ENCODE measurements around the gene TAF15. TPM values are rescaled to one million over a fixed set of nuclear protein-coding genes. Genes with fewer than 3 reads are reported as not detected.

Gene TAF15
- total RNA-seq, 2 experiments from 2014 or later, result 114 to 119 TPM

DNA sequence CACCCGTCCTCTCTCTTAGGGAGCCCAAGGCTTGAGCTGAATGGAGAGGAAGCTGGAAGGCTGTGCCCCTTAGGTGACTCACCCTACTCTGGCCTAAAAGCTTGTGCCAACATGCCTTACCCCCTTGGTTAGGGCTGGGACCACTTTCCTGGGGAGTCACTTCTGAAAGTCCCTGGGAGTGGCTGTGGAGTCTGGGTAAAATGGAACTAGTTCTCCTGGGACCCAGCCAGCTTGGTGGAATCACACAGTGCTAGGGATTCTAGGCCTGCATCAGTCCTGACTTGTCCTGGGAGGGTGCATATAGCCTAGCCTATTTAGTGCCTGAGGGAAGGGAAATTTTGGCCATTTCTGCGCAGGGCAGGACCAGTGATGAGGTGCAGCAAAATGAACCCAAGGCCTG lies 24.4 kb upstream of the TAF15 start:
- Histone ChIP-seq H3K27me3 (ENCODE audit: control insufficient read depth in 1 of 2, insufficient read depth in 2 of 2, low read length in 2 of 2) (no peaks in the 10 kb centered on the region), H3K36me3 (ENCODE audit: insufficient read depth, low read length) (no peaks in the 10 kb centered on the region), H3K4me1 (ENCODE audit: insufficient read depth, low read length) (peaks cover 4% of the 10 kb centered on the region), H3K9me3 (ENCODE audit: control insufficient read depth in 1 of 2, insufficient read depth in 1 of 2, low read length in 2 of 2) (no peaks in the 10 kb centered on the region), H3K27ac (ENCODE audit: low read depth in 1 of 2, low read length in 2 of 2) (no peak overlapping the region), H3K4me3 (ENCODE audit: low read length) (no peak overlapping the region)
- Mint-ChIP-seq H3K27me3 (no peaks in the 10 kb centered on the region), H3K4me3 (no peak overlapping the region), H3K4me1 (ENCODE audit: low read depth) (peaks cover 19% of the 10 kb centered on the region), H3K36me3 (ENCODE audit: low read depth) (no peaks in the 10 kb centered on the region), H3K9me3 (no peaks in the 10 kb centered on the region), H3K27ac (no peak overlapping the region)
- intact Hi-C loops (cut with DNase I, micrococcal nuclease), result no loop called here
- no peak for TF ChIP-seq CTCF (IDR thresholded peaks at IDR 0.05)
- DNase-seq (no peak), ATAC-seq (ENCODE audit: poor library complexity) (no peak)
- ChIA-PET POLR2A (no interaction called here), CTCF (interaction anchor here (3.3 kb wide), 1 partner anchor 21 kb away, joined by 12 read pairs; no protein-coding TSS in a partner anchor)

- no peak overlapping the region for H3K4me3 ChIP-seq (ENCODE audit: low read length)
- no peak overlapping the region for H3K27ac ChIP-seq (ENCODE audit: low read depth in 1 of 2, low read length in 2 of 2)
- DNase-seq (no peak), ATAC-seq (ENCODE audit: poor library complexity) (no peak)
- no peak overlapping the region for H3K4me3 Mint-ChIP-seq
- H3K4me1 Mint-ChIP-seq (ENCODE audit: low read depth), result peaks cover 23% of the 10 kb centered on the region
- intact Hi-C loops (cut with DNase I, micrococcal nuclease), result no loop called here
- TF ChIP-seq CTCF (IDR thresholded peaks at IDR 0.05), result no peak
- H3K9me3 Mint-ChIP-seq, result no peaks in the 10 kb centered on the region
- POLR2A ChIA-PET, result interaction anchor here (1.1 kb wide), 1 partner anchor 15 kb away, joined by 3 read pairs; no protein-coding TSS in a partner anchor
- H3K36me3 Mint-ChIP-seq (ENCODE audit: low read depth), result no peaks in the 10 kb centered on the region
- no peaks in the 10 kb centered on the region for H3K36me3 ChIP-seq (ENCODE audit: insufficient read depth, low read length)
- peaks cover 4% of the 10 kb centered on the region for H3K4me1 ChIP-seq (ENCODE audit: insufficient read depth, low read length)
- CTCF ChIA-PET, result interaction anchor here (3.3 kb wide), 1 partner anchor 23 kb away, joined by 12 read pairs; no protein-coding TSS in a partner anchor
- no peak overlapping the region for H3K27ac Mint-ChIP-seq
- H3K9me3 ChIP-seq (ENCODE audit: control insufficient read depth in 1 of 2, insufficient read depth in 1 of 2, low read length in 2 of 2), result no peaks in the 10 kb centered on the region
- no peaks in the 10 kb centered on the region for H3K27me3 ChIP-seq (ENCODE audit: control insufficient read depth in 1 of 2, insufficient read depth in 2 of 2, low read length in 2 of 2)
- H3K27me3 Mint-ChIP-seq, result peaks cover under 1% of the 10 kb centered on the region
These were observed 22.3 kb upstream of the TAF15 start for GRCh38 chr17:35786941-35787432.

DNA sequence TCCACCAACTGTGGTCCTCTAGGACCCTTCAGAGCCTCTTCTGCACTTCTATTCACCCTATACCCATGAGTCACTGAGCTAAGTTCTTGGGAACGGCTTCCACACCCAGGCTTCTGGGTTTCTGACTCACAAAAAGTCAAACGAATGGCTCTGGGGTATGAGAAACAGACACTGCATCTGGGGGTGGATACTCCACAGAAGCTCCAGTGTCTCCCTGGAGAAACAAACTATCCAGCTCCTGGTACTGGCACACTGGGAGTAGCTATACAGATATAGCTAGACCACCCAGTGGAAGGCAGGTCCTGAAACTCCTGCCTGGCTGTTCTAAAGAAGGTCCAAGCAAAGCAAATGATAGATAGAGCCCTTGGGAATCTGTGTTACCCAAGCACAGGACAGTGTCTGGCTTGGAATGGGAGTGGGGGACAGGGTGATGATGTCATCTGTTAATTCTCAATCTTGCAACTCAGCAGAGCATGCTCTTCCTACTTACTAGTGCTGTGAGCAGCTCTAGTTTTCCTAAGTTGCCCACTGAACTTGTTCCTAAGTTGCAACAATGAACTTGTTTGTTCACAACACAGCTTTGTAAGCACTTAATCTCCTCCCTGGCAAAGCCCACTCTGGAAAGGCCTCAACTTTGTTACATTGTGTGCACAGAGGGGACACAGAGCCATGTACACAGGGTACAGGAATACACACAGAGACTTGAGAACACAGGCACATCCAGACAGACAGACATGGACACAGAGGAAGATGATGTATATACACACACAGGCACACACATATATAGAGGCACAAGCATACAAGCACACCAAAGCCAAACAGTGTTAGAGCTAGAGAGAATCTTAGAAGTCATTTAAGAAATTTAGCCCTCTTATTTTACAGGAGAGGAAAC lies 20.6 kb upstream of the TAF15 start:
- DNase-seq (no peak), ATAC-seq (ENCODE audit: poor library complexity) (no peak)
- ChIA-PET POLR2A (interaction anchor here (0.5 to 1.5 kb wide), 4 partner anchors 13 to 575 kb away, joined by 3 to 5 read pairs (median 4); partner anchors contain the start of gene TAF15), CTCF (interaction anchor here (1.6 kb wide), 1 partner anchor 24 kb away, joined by 11 read pairs; no protein-coding TSS in a partner anchor)
- no peak for TF ChIP-seq CTCF (IDR thresholded peaks at IDR 0.05)
- Histone ChIP-seq H3K27ac (ENCODE audit: low read depth in 1 of 2, low read length in 2 of 2) (no peak overlapping the region), H3K27me3 (ENCODE audit: control insufficient read depth in 1 of 2, insufficient read depth in 2 of 2, low read length in 2 of 2) (peaks cover 0 to 9% of the 10 kb centered on the region in 2 experiments), H3K36me3 (ENCODE audit: insufficient read depth, low read length) (no peaks in the 10 kb centered on the region), H3K4me3 (ENCODE audit: low read length) (no peak overlapping the region), H3K9me3 (ENCODE audit: control insufficient read depth in 1 of 2, insufficient read depth in 1 of 2, low read length in 2 of 2) (no peaks in the 10 kb centered on the region), H3K4me1 (ENCODE audit: insufficient read depth, low read length) (peaks cover 4% of the 10 kb centered on the region)
- H3K4me1 Mint-ChIP-seq (ENCODE audit: low read depth), result peaks cover 41% of the 10 kb centered on the region
- H3K36me3 Mint-ChIP-seq (ENCODE audit: low read depth), result no peaks in the 10 kb centered on the region
- intact Hi-C loops (cut with DNase I, micrococcal nuclease), result no loop called here
- H3K27me3 Mint-ChIP-seq, result peaks cover 17% of the 10 kb centered on the region
- peak overlapping the region; percentile 61 for H3K27ac Mint-ChIP-seq
- H3K9me3 Mint-ChIP-seq, result no peaks in the 10 kb centered on the region
- H3K4me3 Mint-ChIP-seq, result peak overlapping the region; percentile 0
